ENCODE results near the gene TMEM54. TPM values are rescaled to one million over a fixed set of nuclear protein-coding genes. Genes with fewer than 3 reads are reported as not detected.
A peak's percentile ranks its signal among the peaks of the same experiment; 100 is the strongest.

The TMEM54 gene
- total and polyA plus RNA-seq, 2 experiments from 2014 or later = 24.8 to 64.7 TPM

DNA sequence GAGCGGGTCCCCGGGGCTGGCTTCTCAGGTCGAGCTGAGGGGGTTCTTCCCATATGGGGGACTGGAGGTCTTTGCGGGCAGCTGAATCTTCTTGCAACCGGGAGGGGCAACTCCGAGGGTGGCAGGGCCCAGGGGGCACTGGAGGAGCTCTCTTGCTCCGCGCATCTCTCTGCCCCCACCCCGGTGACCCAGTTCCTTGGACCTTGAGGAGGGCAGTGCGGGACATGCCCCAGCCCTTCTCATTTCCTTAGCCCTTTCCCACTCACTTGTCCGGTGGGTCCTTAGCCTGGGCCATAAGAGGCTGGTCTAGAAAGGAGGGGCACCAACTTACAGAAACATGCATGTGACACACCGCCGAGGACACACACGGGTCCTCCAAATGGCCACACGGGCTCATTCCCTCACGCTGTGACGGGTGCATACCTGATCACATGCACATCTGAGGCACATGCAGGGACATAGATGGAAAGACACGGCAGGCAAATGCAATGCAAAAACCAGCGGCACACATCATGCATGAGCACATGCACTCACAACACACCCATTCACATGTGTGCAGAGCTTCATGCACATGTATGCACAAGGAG, 14.3 kb downstream of the TMEM54 start:
- no peak for TF ChIP-seq EZH2 (IDR thresholded peaks at IDR 0.05; ENCODE audit: borderline replicate concordance)
- TF ChIP-seq, protein P1, sequence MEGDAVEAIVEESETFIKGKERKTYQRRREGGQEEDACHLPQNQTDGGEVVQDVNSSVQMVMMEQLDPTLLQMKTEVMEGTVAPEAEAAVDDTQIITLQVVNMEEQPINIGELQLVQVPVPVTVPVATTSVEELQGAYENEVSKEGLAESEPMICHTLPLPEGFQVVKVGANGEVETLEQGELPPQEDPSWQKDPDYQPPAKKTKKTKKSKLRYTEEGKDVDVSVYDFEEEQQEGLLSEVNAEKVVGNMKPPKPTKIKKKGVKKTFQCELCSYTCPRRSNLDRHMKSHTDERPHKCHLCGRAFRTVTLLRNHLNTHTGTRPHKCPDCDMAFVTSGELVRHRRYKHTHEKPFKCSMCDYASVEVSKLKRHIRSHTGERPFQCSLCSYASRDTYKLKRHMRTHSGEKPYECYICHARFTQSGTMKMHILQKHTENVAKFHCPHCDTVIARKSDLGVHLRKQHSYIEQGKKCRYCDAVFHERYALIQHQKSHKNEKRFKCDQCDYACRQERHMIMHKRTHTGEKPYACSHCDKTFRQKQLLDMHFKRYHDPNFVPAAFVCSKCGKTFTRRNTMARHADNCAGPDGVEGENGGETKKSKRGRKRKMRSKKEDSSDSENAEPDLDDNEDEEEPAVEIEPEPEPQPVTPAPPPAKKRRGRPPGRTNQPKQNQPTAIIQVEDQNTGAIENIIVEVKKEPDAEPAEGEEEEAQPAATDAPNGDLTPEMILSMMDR (IDR thresholded peaks at IDR 0.05; ENCODE audit: poor library complexity) = no peak
- TF ChIP-seq EZH2phosphoT487 (IDR thresholded peaks at IDR 0.05; ENCODE audit: low read depth, severe bottlenecking, unreplicated experiment) = no peak

DNA sequence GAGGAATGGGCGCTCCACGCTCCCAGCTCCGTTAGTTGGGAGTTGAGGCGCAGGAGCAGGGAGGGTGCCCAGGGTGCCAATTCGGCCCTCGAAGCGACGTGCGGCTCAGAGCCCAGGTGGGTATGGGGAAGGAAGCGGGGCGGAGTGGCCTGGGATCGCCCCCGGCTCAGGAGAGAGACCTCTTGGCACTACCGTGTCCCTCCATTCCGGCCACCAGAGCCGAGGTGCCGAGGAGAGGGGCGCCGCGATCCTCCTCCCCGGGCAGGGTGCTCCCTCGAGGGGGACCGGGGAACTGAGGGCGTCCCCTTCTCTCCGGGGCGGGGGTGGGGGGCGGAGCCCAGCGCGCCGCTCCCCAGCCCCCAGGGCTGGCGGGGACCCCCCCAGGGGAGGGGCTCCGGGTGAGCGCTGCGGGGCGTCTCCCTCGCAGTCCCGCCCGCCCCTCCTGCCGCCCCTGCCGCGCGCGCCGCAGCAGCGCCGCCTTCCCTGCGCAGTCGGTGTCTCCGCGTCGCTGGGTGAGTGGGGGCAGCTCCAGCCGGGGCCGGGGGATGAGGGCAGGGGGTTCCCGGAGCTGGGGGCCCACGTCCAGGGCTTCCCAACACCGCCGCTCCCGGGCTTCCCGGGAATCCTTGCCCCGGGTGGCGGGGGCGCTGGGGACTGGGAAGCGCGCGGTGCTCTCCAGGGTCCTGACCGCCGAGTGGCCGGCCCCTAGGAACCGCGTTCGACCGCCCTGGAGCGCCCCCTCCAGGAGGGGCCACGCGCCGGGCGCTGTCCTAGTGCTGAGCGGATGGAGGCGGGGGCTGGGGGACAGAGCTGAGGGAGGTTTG, 15.0 kb downstream of the TMEM54 start, which contains the start of gene HPCA:
HPCA (plus strand) TSS at position 488 of the 824 bp plus-strand sequence. CDS start 2,408 bp downstream, outside the sequence.
- Histone ChIP-seq H3K36me3 (replicated peaks; ENCODE audit: insufficient read depth, low read depth) (no peaks in the 10 kb centered on the region), H2AFZ (no peak within 1 kb of the TSS), H3K4me1 (ENCODE audit: insufficient read depth) (no peaks in the 10 kb centered on the region), H3K79me2 (no peaks in the 10 kb centered on the region), H3K4me2 (peak within 1 kb of the TSS; percentile 87), H3K9me3 (ENCODE audit: low read depth) (no peaks in the 10 kb centered on the region), H3K4me3 (no peak within 1 kb of the TSS), H3K27ac (no peak within 1 kb of the TSS), H4K20me1 (ENCODE audit: insufficient read depth, poor library complexity, severe bottlenecking) (no peaks in the 10 kb centered on the region), H3K9me2 (replicated peaks; ENCODE audit: insufficient read depth) (no peaks in the 10 kb centered on the region), H3K27me3 (peaks cover 43% of the 10 kb centered on the region)
- TF ChIP-seq, protein P1 (IDR thresholded peaks at IDR 0.05; ENCODE audit: poor library complexity) = peak; percentile 72
- TF ChIP-seq EZH2 (IDR thresholded peaks at IDR 0.05; ENCODE audit: borderline replicate concordance) = no peak
- DNase-seq (ENCODE audit: low spot score) = peak; percentile 92
- 14% methylated on average over 28 of the region's 79 CpGs for WGBS (ENCODE audit: low lambda C conversion rate, missing lambda C conversion rate)

More for the DNA sequence above, 14.3 kb downstream of the TMEM54 start:
- Histone ChIP-seq H3K36me3 (replicated peaks; ENCODE audit: insufficient read depth, low read depth) (no peaks in the 10 kb centered on the region), H3K79me2 (no peaks in the 10 kb centered on the region), H3K4me1 (ENCODE audit: insufficient read depth) (no peaks in the 10 kb centered on the region), H3K9me2 (replicated peaks; ENCODE audit: insufficient read depth) (no peaks in the 10 kb centered on the region), H3K9me3 (ENCODE audit: low read depth) (no peaks in the 10 kb centered on the region), H3K27me3 (peaks cover 50% of the 10 kb centered on the region), H2AFZ (no peak overlapping the region), H3K4me3 (no peak overlapping the region), H4K20me1 (ENCODE audit: insufficient read depth, poor library complexity, severe bottlenecking) (no peaks in the 10 kb centered on the region), H3K4me2 (peak overlapping the region; percentile 87), H3K27ac (no peak overlapping the region)
- 62% methylated on average over 18 of the region's 19 CpGs for WGBS (ENCODE audit: low lambda C conversion rate, missing lambda C conversion rate)
- no peak for DNase-seq (ENCODE audit: low spot score)

DNA sequence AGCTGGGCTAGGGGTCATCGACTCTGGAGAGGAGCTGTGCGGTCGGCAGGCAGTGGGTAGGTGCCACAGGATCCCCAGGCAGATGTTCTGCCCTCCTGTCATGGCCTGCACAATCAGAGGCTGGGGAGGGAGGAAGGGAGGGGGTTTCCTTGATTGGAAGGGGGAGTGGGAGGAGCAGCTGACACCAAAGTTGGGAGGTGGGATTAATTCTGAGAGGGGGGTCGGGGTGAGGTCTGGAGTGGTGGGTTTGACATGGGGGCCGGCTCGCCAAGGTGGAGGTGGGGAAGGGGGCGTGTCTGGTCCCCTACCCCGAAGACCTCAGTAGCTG, 15.5 kb downstream of the TMEM54 start:
- Histone ChIP-seq H3K4me3 (no peak overlapping the region), H3K9me2 (replicated peaks; ENCODE audit: insufficient read depth) (no peaks in the 10 kb centered on the region), H2AFZ (no peak overlapping the region), H4K20me1 (ENCODE audit: insufficient read depth, poor library complexity, severe bottlenecking) (no peaks in the 10 kb centered on the region), H3K79me2 (no peaks in the 10 kb centered on the region), H3K27me3 (peaks cover 37% of the 10 kb centered on the region), H3K36me3 (replicated peaks; ENCODE audit: insufficient read depth, low read depth) (no peaks in the 10 kb centered on the region), H3K27ac (no peak overlapping the region), H3K9me3 (ENCODE audit: low read depth) (no peaks in the 10 kb centered on the region), H3K4me2 (no peak overlapping the region), H3K4me1 (ENCODE audit: insufficient read depth) (no peaks in the 10 kb centered on the region)
- TF ChIP-seq EZH2phosphoT487 (IDR thresholded peaks at IDR 0.05; ENCODE audit: low read depth, severe bottlenecking, unreplicated experiment) (no peak), EZH2 (IDR thresholded peaks at IDR 0.05; ENCODE audit: borderline replicate concordance) (no peak)
- TF ChIP-seq, protein P1 (IDR thresholded peaks at IDR 0.05; ENCODE audit: poor library complexity) = no peak
- WGBS (ENCODE audit: low lambda C conversion rate, missing lambda C conversion rate) = 77% methylated on average over 3 of the region's 8 CpGs
- DNase-seq (ENCODE audit: low spot score) = no peak
